Measurements from ENCODE around the gene PGBD4. TPM values are rescaled to one million over a fixed set of nuclear protein-coding genes. Genes with fewer than 3 reads are reported as not detected.

Gene PGBD4
- total and polyA plus RNA-seq, 2 donors (not counting 3 experiments of a cell fraction or from before 2014, with no cell fraction given) = 0.39 to 1.1 TPM

DNA sequence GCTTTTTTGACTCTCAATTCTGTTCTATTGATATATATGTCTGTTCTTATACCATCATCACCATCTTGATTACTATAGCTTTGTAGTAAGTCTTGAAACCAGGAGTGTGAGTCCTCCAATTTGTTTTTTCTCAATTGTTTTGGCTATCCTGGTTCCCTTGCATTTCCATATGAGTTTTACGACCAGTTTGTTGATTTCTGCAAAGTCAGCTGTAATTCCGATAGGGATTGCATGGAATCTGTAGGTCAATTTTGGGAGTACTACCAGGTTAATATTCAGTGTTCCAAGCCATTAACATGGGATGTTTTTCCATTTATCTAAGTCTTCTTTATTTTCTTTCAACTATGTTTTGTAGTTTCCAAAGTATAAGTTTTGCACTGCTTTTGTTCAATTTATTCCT is 27.0 kb downstream of the PGBD4 start:
- H3K4me1 ChIP-seq (ENCODE audit: control insufficient read depth, extremely low read depth, insufficient read depth, low read length) = no peaks in the 10 kb centered on the region
- H4K20me1 ChIP-seq (replicated peaks; ENCODE audit: control insufficient read depth, extremely low read depth, insufficient read depth, low read length) = no peaks in the 10 kb centered on the region
- no peaks in the 10 kb centered on the region for H3K36me3 ChIP-seq (ENCODE audit: control insufficient read depth in 2 of 2, extremely low read depth in 1 of 2, insufficient read depth in 2 of 2, low read length in 2 of 2)
- intact Hi-C loops (cut with micrococcal nuclease) (loop anchor here (10.0 kb wide), 1 partner anchor 1176 kb away; no protein-coding TSS in a partner anchor), dilution Hi-C loops (cut with MboI; ENCODE audit: extremely low pct_ligation_motif_present, low sequenced_read_pairs) (no loop called here)
- H2AFZ ChIP-seq (ENCODE audit: low read depth, low read length) = no peak overlapping the region
- no peak overlapping the region for H3K27ac ChIP-seq (ENCODE audit: insufficient read depth, low read depth, low read length)
- H3K4me2 ChIP-seq (ENCODE audit: insufficient read depth, low read length) = no peak overlapping the region
- DNase-seq (ENCODE audit: low read depth, low spot score) (no peak), FAIRE-seq (no peak)
- no peak overlapping the region for H3K9ac ChIP-seq (replicated peaks; ENCODE audit: extremely low read depth, insufficient read depth, low read length)
- no peaks in the 10 kb centered on the region for H3K9me3 ChIP-seq (replicated peaks; ENCODE audit: control insufficient read depth, insufficient read depth, low read length)
- POLR2A ChIA-PET = no interaction called here
- TF ChIP-seq FOS (IDR thresholded peaks at IDR 0.05; ENCODE audit: borderline replicate concordance, insufficient read depth, low read length) (no peak), POLR2AphosphoS5 (IDR thresholded peaks at IDR 0.05; ENCODE audit: insufficient read depth, low read depth, low read length) (no peak), GATA2 (IDR thresholded peaks at IDR 0.05; ENCODE audit: insufficient read depth, insufficient read length, low read depth, low read length) (no peak), JUN (IDR thresholded peaks at IDR 0.05; ENCODE audit: borderline replicate concordance, insufficient read depth, insufficient read length, low read depth) (no peak), MYC (IDR thresholded peaks at IDR 0.05; ENCODE audit: low read depth, low read length) (no peak), POLR2A (IDR thresholded peaks at IDR 0.05; ENCODE audit: low read depth, low read length) (no peak), EZH2 (IDR thresholded peaks at IDR 0.05; ENCODE audit: borderline replicate concordance, low read depth, low read length, severe bottlenecking) (no peak)
- TF ChIP-seq, protein P1, sequence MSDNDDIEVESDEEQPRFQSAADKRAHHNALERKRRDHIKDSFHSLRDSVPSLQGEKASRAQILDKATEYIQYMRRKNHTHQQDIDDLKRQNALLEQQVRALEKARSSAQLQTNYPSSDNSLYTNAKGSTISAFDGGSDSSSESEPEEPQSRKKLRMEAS (IDR thresholded peaks at IDR 0.05; ENCODE audit: insufficient read depth, insufficient read length) = no peak
- TF ChIP-seq, protein P2, sequence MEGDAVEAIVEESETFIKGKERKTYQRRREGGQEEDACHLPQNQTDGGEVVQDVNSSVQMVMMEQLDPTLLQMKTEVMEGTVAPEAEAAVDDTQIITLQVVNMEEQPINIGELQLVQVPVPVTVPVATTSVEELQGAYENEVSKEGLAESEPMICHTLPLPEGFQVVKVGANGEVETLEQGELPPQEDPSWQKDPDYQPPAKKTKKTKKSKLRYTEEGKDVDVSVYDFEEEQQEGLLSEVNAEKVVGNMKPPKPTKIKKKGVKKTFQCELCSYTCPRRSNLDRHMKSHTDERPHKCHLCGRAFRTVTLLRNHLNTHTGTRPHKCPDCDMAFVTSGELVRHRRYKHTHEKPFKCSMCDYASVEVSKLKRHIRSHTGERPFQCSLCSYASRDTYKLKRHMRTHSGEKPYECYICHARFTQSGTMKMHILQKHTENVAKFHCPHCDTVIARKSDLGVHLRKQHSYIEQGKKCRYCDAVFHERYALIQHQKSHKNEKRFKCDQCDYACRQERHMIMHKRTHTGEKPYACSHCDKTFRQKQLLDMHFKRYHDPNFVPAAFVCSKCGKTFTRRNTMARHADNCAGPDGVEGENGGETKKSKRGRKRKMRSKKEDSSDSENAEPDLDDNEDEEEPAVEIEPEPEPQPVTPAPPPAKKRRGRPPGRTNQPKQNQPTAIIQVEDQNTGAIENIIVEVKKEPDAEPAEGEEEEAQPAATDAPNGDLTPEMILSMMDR (IDR thresholded peaks at IDR 0.05; ENCODE audit: extremely low read depth in 1 of 2, insufficient read depth in 1 of 2, low read depth in 1 of 2, low read length in 2 of 2) = no peak
- H3K27me3 ChIP-seq (ENCODE audit: control insufficient read depth in 2 of 2, insufficient read depth in 2 of 2, low read length in 2 of 2) = no peaks in the 10 kb centered on the region
- H3K4me3 ChIP-seq (replicated peaks in 1 of 3; ENCODE audit: insufficient read depth in 1 of 3, low read depth in 1 of 3, low read length in 3 of 3) = no peak overlapping the region
- no peaks in the 10 kb centered on the region for H3K9me1 ChIP-seq (replicated peaks; ENCODE audit: control insufficient read depth, extremely low read depth, insufficient read depth, low read length)
- no TSS peak for BruUV-seq (replicated peaks)
- CTCF ChIA-PET = no interaction called here
- H3K79me2 ChIP-seq (ENCODE audit: control insufficient read depth, insufficient read depth, low read length) = no peaks in the 10 kb centered on the region

Data from endothelial cell of umbilical vein (primary cell).